H54 (cell line): ENCODE measurements around the gene MORN5.
A peak's percentile ranks its signal among the peaks of the same experiment; 100 is the strongest.

Experiments used
- DNase-seq: peaks from one replicate; pipeline ENCODE4 v3.0.0; 2011; ENCODE audit warnings: low spot score, mixed read lengths; ENCODE audit not compliant: insufficient read length
- FAIRE-seq: peaks from 3 replicates; lab custom pipeline; 2011; peaks lifted over from hg19 to GRCh38; lab: Jason Lieb, UNC
- POLR2A ChIP-seq: IDR thresholded peaks from 2 replicates; pipeline ENCODE4 v1.6.1; 2011; ENCODE audit warnings: low read depth, mild to moderate bottlenecking, low read length

Gene MORN5

DNA sequence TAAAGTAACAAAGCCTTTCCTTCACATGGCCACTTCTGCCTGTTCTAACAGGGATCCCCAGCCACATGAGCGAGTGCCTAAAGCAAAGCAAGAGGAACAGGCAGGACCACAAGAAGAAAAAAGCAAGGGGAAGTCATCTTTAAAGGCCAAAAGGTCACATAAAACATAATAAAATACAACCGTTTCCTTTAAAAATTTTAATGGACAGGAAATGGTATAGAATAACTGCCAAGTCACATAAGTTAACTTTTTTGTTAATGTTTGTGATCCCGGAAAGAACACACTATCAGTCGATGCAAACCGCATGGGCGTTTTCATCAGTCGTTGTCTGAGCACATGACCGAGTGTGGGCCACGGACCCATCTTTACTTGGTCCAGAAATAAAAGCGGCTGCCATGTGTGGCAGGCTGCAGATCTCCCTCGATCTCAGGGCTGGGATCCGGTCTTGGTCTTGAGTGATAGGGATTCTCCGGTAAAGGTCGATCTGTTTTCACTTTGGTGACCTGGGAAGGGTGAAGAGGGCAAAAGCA, 15.8 kb upstream of the MORN5 start:
- no peak for TF ChIP-seq POLR2A
- no peak for FAIRE-seq
- no peak for DNase-seq

- no peak for TF ChIP-seq POLR2A
- DNase-seq (no peak), FAIRE-seq (peak; percentile 23)
Observed at GRCh38 chr9:122144836-122145591, 14.7 kb upstream of the MORN5 start.

DNA sequence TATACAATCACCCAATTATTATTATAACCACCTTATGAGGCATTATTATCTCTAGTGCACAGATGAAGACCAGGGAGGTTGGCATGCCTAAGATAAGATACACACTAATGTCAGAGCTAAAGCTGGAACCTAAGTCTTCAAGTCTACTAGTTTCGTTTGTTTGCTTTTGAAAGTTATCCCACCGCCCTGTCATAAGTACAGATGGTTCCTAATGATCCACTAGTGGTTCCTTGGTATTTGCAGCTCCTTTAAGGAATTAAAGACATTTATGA, 14.2 kb upstream of the MORN5 start:
- FAIRE-seq (no peak), DNase-seq (no peak)
- no peak for TF ChIP-seq POLR2A

- FAIRE-seq (no peak), DNase-seq (no peak)
- no peak for TF ChIP-seq POLR2A
Observed at GRCh38 chr9:122151267-122151828, 8.4 kb upstream of the MORN5 start.

DNA sequence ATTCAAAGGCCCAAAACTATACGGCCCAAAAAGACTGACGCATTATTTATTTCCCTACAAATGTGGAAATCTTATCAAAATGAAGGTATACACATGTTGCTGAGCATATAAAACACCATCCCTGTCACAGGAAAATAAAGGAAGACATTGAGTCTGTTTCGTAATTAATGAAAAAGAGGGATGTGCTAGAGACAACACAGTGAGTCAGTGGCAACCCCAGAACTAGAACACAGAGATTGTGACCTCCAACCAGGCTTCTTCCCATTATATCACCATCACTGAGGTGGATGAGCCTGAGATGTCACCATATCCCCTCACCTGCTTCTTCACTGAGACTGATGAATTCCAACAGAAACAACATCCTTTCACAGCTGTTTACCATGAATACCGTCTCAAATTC, 3.9 kb upstream of the MORN5 start:
- FAIRE-seq (peak; percentile 23), DNase-seq (no peak)
- TF ChIP-seq POLR2A, result no peak

DNA sequence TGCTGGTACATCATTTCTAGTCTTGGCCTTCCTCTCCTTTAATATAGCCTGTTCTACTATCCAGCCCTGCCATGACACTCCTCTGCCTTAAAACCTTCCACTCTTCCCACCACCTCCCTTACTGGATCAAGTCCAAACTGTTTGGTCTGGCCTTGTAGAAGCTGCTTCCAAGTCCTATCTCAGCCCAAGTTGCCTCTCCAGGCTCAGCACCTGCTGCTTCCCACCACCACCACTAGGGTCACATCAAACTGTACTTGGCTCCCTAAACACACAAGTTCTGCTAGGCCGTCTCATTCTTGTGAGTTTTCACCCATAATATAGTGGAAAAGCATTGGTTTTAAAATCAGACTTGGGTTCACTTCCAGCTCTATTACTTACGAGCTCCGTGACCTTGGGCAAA, 1.5 kb upstream of the MORN5 start:
- no peak for TF ChIP-seq POLR2A
- peak; percentile 71 for FAIRE-seq
- DNase-seq, result no peak

DNA sequence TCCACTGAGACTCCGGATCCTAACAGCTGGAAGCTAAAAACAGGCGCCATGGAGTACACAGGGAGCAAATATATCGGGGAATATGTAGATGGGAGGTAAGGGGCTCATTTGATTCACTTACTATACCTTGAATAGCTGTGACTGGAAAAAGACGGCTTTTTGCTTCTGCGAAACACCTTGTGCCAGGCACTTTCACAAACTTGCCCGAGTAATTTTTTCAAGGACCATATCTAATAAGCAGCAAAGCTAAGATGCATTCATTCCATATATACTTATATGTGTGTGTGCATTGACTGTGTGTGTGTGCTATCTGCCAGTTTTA, 178 bp downstream of the MORN5 start:
- DNase-seq (no peak), FAIRE-seq (no peak)

DNA sequence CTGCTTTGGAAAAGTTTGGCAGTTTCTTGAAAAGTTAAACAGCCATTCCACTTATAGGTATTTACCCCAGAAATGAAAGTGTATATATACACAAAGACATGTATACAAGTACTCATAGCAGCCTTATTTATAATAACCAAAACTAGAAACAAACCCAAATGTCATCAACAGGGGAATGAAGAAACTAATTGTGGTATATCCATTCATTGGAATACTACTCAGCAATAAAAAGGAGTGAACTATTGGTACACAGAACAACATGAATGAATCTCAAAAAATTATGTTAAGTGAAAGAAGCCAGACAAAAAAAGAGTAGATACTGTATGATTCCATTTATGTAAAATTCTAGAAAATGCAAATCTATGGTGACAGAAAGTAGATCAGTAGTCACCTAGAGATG, 2.7 kb downstream of the MORN5 start:
- TF ChIP-seq POLR2A, result no peak
- DNase-seq (no peak), FAIRE-seq (no peak)

More for the DNA sequence above, 178 bp downstream of the MORN5 start:
- TF ChIP-seq POLR2A, result no peak

GRCh38 chr9:122164286-122164685, 4.6 kb downstream of the MORN5 start:
- TF ChIP-seq POLR2A, result no peak
- no peak for FAIRE-seq
- DNase-seq, result no peak

- DNase-seq (no peak), FAIRE-seq (no peak)
- TF ChIP-seq POLR2A, result no peak
Observed at GRCh38 chr9:122168356-122168755, 8.6 kb downstream of the MORN5 start.

DNA sequence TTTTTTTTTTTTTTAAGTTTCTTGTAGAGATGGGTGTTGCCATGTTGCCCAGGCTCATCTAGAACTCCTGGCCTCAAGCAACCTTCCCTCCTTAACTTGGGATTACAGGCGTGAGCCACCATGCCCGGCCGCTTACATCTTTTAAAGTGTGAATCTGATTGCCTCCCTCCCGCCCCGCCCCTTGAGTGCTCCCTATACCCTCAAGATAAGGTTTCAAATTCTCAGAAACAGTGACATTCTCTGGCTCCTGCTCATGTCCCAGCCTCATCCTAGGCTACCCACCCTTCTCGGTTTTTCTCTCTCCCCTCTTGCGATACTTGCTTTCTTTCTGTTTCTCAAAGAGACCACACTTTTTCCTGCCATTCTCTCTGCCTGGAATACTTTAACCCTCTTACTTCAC, 12.4 kb downstream of the MORN5 start:
- FAIRE-seq (no peak), DNase-seq (no peak)
- TF ChIP-seq POLR2A, result no peak

GRCh38 chr9:122173670-122174069, 14.0 kb downstream of the MORN5 start:
- TF ChIP-seq POLR2A, result no peak

DNA sequence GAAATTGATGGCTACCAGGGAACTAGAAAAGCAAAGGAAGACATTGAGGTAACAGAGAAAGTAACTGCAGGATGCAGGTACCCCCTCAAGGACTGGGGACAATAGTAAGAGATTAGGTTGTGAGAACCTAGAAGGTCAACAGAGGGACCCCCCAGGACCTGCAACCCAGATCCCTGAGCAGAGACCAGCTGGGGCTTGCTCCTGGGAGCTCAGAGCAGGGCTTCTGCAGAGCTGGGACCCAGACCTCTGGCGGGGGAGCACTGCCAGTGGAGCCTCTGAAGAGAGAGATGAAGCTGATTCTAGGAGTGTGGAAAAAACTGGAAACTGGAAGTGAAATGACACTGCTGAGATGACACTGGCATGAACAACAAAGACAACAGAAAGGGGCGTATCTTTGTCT, 17.2 kb downstream of the MORN5 start:
- TF ChIP-seq POLR2A, result no peak
- no peak for FAIRE-seq
- no peak for DNase-seq

More at GRCh38 chr9:122173670-122174069, 14.0 kb downstream of the MORN5 start:
- FAIRE-seq, result no peak
- no peak for DNase-seq

GRCh38 chr9:122179054-122179689, 19.5 kb downstream of the MORN5 start:
- FAIRE-seq, result no peak
- DNase-seq, result no peak
- TF ChIP-seq POLR2A, result no peak

DNA sequence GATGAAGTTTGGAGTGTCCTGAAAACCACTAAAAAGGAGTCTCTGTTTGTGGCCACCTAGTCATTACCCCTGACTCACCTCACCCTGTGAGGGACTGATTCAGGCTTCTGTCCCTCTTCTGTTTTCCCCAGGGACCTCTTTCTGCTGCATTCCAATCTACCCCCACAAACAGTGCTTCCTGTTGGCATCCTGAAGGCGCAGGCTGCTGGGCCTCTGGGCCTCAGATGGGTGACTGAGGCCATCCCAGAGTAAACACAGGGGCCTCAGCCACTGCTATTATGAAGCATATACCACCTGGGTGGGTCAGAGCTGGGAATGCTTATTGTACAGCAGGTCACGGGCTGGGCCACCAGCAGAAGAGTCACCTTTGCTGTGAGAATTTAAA, 20.0 kb downstream of the MORN5 start:
- no peak for TF ChIP-seq POLR2A
- FAIRE-seq (no peak), DNase-seq (no peak)
